OCI-LY1 (cell line): Measurements from ENCODE around the gene GLYATL3.

ENCODE experiments used
- H2AFZ ChIP-seq: fragments of 200-600 bp; sonication (generic), shearing (Covaris generic); 2 replicates; pipeline ENCODE4 v1.6.0; 2014; ENCODE audit warnings: antibody characterized with exemption, mild to moderate bottlenecking, low read length
- H3F3A ChIP-seq: fragments of 200-600 bp; sonication (generic), shearing (Covaris generic); 2 replicates; pipeline ENCODE4 v1.6.0; 2014; ENCODE audit warnings: mild to moderate bottlenecking, antibody characterized with exemption, low read length, moderate library complexity; ENCODE audit not compliant: insufficient read depth
- H3K27ac ChIP-seq: fragments of 200-600 bp; sonication (generic); 2 replicates; pipeline ENCODE4 v1.5.1; 2014; ENCODE audit warnings: low read length, mixed run types, mild to moderate bottlenecking, low read depth; ENCODE audit not compliant: poor library complexity, severe bottlenecking
- H3K27me3 ChIP-seq: fragments of 200-600 bp; sonication (generic); 2 replicates; pipeline ENCODE4 v1.6.0; 2014; ENCODE audit warnings: antibody characterized with exemption, mild to moderate bottlenecking, low read length, moderate library complexity; ENCODE audit not compliant: insufficient read depth
- H3K36me3 ChIP-seq: fragments of 200-600 bp; sonication (generic); 2 replicates; pipeline ENCODE4 v1.6.1; 2014; ENCODE audit warnings: mild to moderate bottlenecking, antibody characterized with exemption, low read length, moderate library complexity, mixed read lengths; ENCODE audit not compliant: insufficient read depth
- H3K4me1 ChIP-seq: fragments of 200-600 bp; sonication (generic); 2 replicates; pipeline ENCODE4 v1.5.1; 2014; ENCODE audit warnings: mild to moderate bottlenecking, low read length, moderate library complexity; ENCODE audit not compliant: insufficient read depth, severe bottlenecking
- H3K4me2 ChIP-seq: fragments of 200-600 bp; sonication (generic), shearing (Covaris generic); 2 replicates; pipeline ENCODE4 v1.6.1; 2014; ENCODE audit warnings: low read length
- H3K4me3 ChIP-seq: fragments of 200-600 bp; sonication (generic); 2 replicates; pipeline ENCODE4 v1.5.1; 2014; ENCODE audit warnings: low read length, low read depth, mild to moderate bottlenecking, mixed read lengths; ENCODE audit not compliant: poor library complexity, severe bottlenecking
- H3K79me2 ChIP-seq: fragments of 200-600 bp; shearing (Covaris generic); 2 replicates; pipeline ENCODE4 v1.6.1; 2016; ENCODE audit warnings: mixed run types, low read length, mixed read lengths; ENCODE audit not compliant: insufficient read depth
- H3K9ac ChIP-seq: fragments of 200-600 bp; sonication (generic), shearing (Covaris generic); 2 replicates; pipeline ENCODE4 v1.6.1; 2014; ENCODE audit warnings: mild to moderate bottlenecking, low read length, mixed read lengths
- H3K9me2 ChIP-seq: fragments of 200-600 bp; sonication (generic), shearing (Covaris generic); 2 replicates; pipeline ENCODE4 v1.6.1; 2014; ENCODE audit warnings: low read depth, mild to moderate bottlenecking, low read length, mixed read lengths
- H3K9me3 ChIP-seq: fragments of 200-600 bp; shearing (Covaris generic); 2 replicates; pipeline ENCODE4 v1.6.1; 2014; ENCODE audit warnings: low read length, mixed read lengths
- H4K20me1 ChIP-seq: fragments of 200-600 bp; sonication (generic), shearing (Covaris generic); 2 replicates; pipeline ENCODE4 v1.6.0; 2016; ENCODE audit warnings: mild to moderate bottlenecking, low read length; ENCODE audit not compliant: insufficient read depth
- CTCF ChIP-seq: fragments of 200-600 bp; sonication (generic), shearing (Covaris generic); IDR thresholded peaks from 2 replicates; pipeline ENCODE4 v1.5.1; 2017; ENCODE audit warnings: mild to moderate bottlenecking, antibody characterized with exemption, low read length, moderate library complexity, mixed read lengths
- EZH2 ChIP-seq: fragments of 200-600 bp; sonication (generic), shearing (Covaris generic); IDR thresholded peaks from 2 replicates; pipeline ENCODE4 v1.8.0; 2017; ENCODE audit warnings: borderline replicate concordance, mixed run types, mild to moderate bottlenecking, antibody characterized with exemption, low read length, moderate library complexity, mixed read lengths

Gene GLYATL3

DNA sequence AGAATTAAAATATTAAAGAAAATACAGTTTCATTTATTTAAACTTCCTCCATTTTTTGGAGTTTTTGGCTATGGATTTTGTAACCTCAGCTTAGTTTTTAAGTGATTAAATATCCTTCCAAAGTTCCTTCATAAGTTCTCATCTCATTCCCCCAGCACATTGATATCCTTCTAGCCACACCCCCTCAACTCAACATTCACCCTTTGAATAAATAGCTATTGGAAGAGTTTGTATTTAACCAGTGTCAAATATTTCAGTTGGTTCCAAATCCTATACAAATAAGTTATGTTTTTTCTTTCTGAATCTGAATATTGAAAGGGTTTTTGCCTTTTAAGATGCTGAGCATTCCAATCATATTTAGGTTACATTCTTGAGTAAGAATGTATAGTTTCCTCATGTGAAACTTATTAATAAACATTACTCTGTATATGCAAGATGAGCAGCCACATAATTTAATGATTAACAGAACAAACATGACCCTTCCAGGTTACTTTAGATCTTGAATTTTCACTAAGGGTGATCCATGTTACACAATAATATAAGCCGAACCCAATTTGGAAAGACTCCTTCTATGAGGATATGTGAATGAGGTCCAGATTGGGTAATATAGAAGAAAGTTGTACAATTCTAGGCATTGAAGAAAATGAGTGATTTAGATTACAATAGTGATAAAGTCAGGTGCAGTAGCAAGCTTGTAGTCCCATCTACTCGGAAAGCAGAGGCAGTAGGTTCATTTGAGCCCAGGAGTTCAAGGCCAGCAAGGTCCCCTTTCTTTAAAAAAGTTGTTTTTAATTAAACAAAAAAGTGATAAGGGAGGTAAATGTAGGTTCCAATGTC lies 13.6 kb downstream of the GLYATL3 start:
- H3K4me2 ChIP-seq, result no peak overlapping the region
- no peaks in the 10 kb centered on the region for H4K20me1 ChIP-seq
- H3K79me2 ChIP-seq, result no peaks in the 10 kb centered on the region
- H3K4me3 ChIP-seq, result no peak overlapping the region
- H3K36me3 ChIP-seq, result no peaks in the 10 kb centered on the region
- H3K9me3 ChIP-seq, result no peaks in the 10 kb centered on the region
- no peak overlapping the region for H3K27ac ChIP-seq
- H3K9ac ChIP-seq, result no peak overlapping the region
- no peaks in the 10 kb centered on the region for H3F3A ChIP-seq
- no peak overlapping the region for H2AFZ ChIP-seq
- H3K9me2 ChIP-seq, result no peaks in the 10 kb centered on the region
- TF ChIP-seq CTCF, result no peak
- no peak for TF ChIP-seq EZH2
- H3K27me3 ChIP-seq, result no peaks in the 10 kb centered on the region
- H3K4me1 ChIP-seq, result no peaks in the 10 kb centered on the region

DNA sequence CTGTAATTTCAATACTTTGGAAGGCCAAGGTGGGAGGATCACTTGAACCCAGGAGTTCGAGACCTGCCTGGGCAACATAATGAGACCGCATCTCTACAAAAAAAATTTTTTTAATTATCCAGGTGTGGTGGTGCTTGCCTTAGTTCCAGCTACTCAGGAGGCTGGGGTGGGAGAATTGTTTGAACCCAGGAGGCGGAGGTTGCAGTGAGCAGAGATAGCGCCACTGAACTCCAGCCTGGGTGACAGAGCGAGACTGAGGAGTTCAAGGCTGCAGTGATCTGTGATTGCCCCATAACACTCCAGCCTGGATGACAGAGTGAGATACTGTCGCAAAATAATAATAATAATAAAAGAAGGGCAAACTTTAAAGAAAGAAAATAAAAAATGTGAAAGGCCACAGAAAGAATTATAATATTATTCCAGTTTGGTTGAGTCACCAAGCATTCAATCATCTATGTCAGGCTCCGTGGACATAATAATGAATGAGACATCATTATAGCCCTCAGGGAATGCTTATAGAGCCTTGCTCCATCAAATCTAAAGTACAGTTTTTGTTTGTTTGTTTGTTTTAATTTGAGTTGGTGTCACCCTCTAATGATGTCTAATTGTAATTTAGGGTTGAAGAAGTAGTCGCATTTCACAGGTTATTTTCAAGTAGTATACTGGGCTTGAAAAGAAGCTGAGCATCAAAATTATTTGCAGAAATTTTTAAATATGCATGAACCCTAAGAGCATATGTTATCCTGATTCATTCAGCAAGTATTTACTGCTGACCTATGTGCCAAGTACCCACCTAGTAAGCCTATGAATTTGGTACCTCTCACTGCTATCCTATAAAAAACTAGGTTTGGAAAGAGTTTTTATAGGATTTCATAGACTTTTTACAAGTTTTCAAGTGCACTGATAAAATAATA lies 15.1 kb downstream of the GLYATL3 start:
- Histone ChIP-seq H4K20me1 (no peaks in the 10 kb centered on the region), H3F3A (no peaks in the 10 kb centered on the region), H3K9ac (no peak overlapping the region), H3K36me3 (no peaks in the 10 kb centered on the region), H3K4me3 (no peak overlapping the region), H3K9me3 (no peaks in the 10 kb centered on the region), H3K27me3 (no peaks in the 10 kb centered on the region), H3K4me1 (no peaks in the 10 kb centered on the region), H3K4me2 (no peak overlapping the region), H3K79me2 (no peaks in the 10 kb centered on the region), H3K27ac (no peak overlapping the region), H2AFZ (no peak overlapping the region), H3K9me2 (no peaks in the 10 kb centered on the region)
- TF ChIP-seq EZH2 (no peak), CTCF (no peak)

DNA sequence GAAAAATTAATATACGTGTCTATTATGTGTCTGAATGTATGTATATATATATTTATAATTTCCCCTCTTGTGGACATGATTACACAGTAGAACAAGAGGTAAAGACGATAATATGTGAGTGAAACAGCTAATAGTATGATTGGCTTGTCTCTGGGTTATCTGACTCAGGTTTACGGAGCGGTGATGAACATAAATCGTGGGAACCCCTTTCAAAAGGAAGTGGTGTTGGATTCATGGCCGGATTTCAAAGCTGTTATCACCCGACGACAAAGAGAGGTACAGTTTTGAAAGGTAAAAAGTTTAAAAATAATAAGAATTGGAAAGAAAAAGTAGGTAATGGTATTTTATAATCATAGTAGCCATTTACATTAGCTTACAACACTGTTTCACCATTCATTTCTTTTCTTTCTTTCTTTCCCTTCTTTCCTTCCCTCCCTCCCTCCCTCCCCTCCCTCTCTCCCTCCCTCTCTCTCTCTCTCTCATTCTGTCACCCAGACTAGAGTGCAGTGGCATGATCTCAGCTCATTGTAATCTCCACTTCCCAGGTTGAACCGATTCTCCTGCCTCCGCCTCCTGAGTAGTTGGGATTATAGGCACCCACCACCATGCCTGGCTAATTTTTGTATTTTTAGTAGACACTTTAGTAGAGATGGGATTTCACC lies 15.9 kb downstream of the GLYATL3 start:
- Histone ChIP-seq H3K9me2 (no peaks in the 10 kb centered on the region), H3K9ac (no peak overlapping the region), H3K36me3 (no peaks in the 10 kb centered on the region), H3K27ac (no peak overlapping the region), H2AFZ (no peak overlapping the region), H4K20me1 (no peaks in the 10 kb centered on the region), H3K4me3 (no peak overlapping the region), H3K4me1 (no peaks in the 10 kb centered on the region), H3K79me2 (no peaks in the 10 kb centered on the region), H3K4me2 (no peak overlapping the region), H3K9me3 (no peaks in the 10 kb centered on the region), H3K27me3 (no peaks in the 10 kb centered on the region), H3F3A (no peaks in the 10 kb centered on the region)
- no peak for TF ChIP-seq CTCF
- TF ChIP-seq EZH2, result no peak
